ENCODE measurements around the gene NUTM1. TPM values are rescaled to one million over a fixed set of nuclear protein-coding genes. Genes with fewer than 3 reads are reported as not detected.

Gene NUTM1
- total and polyA plus RNA-seq, 2 donors from 2014 or later = not detected

DNA sequence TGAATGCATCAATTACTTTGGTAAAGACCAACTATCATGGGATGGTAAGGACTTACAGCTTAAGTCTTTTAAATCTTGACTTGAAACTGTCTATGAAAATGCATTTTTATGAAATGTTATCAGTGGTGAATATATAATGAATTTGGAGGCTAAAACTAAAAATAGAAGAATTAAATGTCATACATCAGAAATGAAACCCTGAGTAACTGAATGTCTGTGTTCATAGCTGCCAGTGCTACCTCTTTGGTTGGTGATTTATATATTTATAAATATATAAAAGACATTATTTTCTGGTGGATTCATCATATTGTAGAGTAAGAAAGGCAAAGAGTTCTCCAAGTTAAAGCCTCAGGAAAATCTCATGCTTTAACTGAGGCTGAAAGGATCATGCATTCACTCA lies 17.7 kb upstream of the NUTM1 start:
- Histone ChIP-seq H3K36me3 (ENCODE audit: control insufficient read depth in 2 of 3, insufficient read depth in 3 of 3, low read length in 3 of 3) (no peaks in the 10 kb centered on the region), H3K4me1 (ENCODE audit: control insufficient read depth in 2 of 3, insufficient read depth in 2 of 3, low read depth in 1 of 3, low read length in 3 of 3) (no peaks in the 10 kb centered on the region), H3K27me3 (ENCODE audit: control insufficient read depth, insufficient read depth, low read length) (no peaks in the 10 kb centered on the region), H3K9ac (ENCODE audit: low read length in 3 of 3) (no peak overlapping the region), H3K4me3 (ENCODE audit: low read length in 3 of 3) (no peak overlapping the region), H3K27ac (ENCODE audit: low read depth in 2 of 2, low read length in 2 of 2) (no peak overlapping the region), H3K9me3 (ENCODE audit: control insufficient read depth in 2 of 3, insufficient read depth in 1 of 3, low read length in 3 of 3) (no peaks in the 10 kb centered on the region)
- FAIRE-seq (no peak), DNase-seq (no peak)
- TF ChIP-seq, protein P1, sequence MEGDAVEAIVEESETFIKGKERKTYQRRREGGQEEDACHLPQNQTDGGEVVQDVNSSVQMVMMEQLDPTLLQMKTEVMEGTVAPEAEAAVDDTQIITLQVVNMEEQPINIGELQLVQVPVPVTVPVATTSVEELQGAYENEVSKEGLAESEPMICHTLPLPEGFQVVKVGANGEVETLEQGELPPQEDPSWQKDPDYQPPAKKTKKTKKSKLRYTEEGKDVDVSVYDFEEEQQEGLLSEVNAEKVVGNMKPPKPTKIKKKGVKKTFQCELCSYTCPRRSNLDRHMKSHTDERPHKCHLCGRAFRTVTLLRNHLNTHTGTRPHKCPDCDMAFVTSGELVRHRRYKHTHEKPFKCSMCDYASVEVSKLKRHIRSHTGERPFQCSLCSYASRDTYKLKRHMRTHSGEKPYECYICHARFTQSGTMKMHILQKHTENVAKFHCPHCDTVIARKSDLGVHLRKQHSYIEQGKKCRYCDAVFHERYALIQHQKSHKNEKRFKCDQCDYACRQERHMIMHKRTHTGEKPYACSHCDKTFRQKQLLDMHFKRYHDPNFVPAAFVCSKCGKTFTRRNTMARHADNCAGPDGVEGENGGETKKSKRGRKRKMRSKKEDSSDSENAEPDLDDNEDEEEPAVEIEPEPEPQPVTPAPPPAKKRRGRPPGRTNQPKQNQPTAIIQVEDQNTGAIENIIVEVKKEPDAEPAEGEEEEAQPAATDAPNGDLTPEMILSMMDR (IDR thresholded peaks at IDR 0.05; ENCODE audit: borderline replicate concordance, extremely low read depth, insufficient read depth) = no peak
- intact Hi-C loops (cut with DNase I) = no loop called here

- DNase-seq = no peak
- Histone ChIP-seq H3K4me1 (ENCODE audit: control insufficient read depth in 2 of 3, insufficient read depth in 2 of 3, low read depth in 1 of 3, low read length in 3 of 3) (no peaks in the 10 kb centered on the region), H3K27me3 (ENCODE audit: control insufficient read depth, insufficient read depth, low read length) (no peaks in the 10 kb centered on the region), H3K9me3 (ENCODE audit: control insufficient read depth in 2 of 3, insufficient read depth in 1 of 3, low read length in 3 of 3) (no peaks in the 10 kb centered on the region), H3K4me3 (ENCODE audit: low read length in 3 of 3) (no peak overlapping the region), H3K36me3 (ENCODE audit: control insufficient read depth in 2 of 3, insufficient read depth in 3 of 3, low read length in 3 of 3) (no peaks in the 10 kb centered on the region), H3K9ac (ENCODE audit: low read length in 3 of 3) (no peak overlapping the region), H3K27ac (ENCODE audit: low read depth in 2 of 2, low read length in 2 of 2) (no peak overlapping the region)
- intact Hi-C loops (cut with DNase I) = no loop called here
- TF ChIP-seq, protein P1 (IDR thresholded peaks at IDR 0.05; ENCODE audit: borderline replicate concordance, extremely low read depth, insufficient read depth) = no peak
- no peak for FAIRE-seq
Observed at GRCh38 chr15:34327906-34328305, 15.2 kb upstream of the NUTM1 start.

- Histone ChIP-seq H3K27ac (ENCODE audit: low read depth in 2 of 2, low read length in 2 of 2) (no peak overlapping the region), H3K9me3 (ENCODE audit: control insufficient read depth in 2 of 3, insufficient read depth in 1 of 3, low read length in 3 of 3) (no peaks in the 10 kb centered on the region), H3K9ac (ENCODE audit: low read length in 3 of 3) (no peak overlapping the region), H3K27me3 (ENCODE audit: control insufficient read depth, insufficient read depth, low read length) (no peaks in the 10 kb centered on the region), H3K4me3 (ENCODE audit: low read length in 3 of 3) (no peak overlapping the region), H3K4me1 (ENCODE audit: control insufficient read depth in 2 of 3, insufficient read depth in 2 of 3, low read depth in 1 of 3, low read length in 3 of 3) (no peaks in the 10 kb centered on the region), H3K36me3 (ENCODE audit: control insufficient read depth in 2 of 3, insufficient read depth in 3 of 3, low read length in 3 of 3) (no peaks in the 10 kb centered on the region)
- intact Hi-C loops (cut with DNase I) = no loop called here
- DNase-seq (no peak), FAIRE-seq (no peak)
- TF ChIP-seq, protein P1 (IDR thresholded peaks at IDR 0.05; ENCODE audit: borderline replicate concordance, extremely low read depth, insufficient read depth) = no peak
Observed at GRCh38 chr15:34329006-34329405, 14.1 kb upstream of the NUTM1 start.

DNA sequence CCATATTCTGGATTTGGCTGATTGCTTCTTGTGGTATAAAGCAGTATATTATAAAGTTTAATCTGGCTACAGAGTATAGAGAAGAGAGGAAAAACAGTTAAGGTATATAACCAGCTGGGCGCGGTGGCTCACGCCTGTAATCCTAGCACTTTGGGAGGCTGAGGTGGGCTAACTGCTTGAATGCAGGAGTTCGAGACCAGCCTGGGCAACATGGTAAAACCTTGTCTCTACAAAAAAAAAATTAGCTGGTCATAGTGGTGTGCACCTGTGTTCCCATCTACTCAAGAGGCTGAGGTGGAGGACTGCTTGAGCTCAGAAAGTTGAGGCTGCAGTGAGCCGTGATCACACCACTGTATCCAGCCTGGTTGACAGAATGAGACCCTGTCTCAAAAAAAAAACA lies 12.8 kb upstream of the NUTM1 start:
- Histone ChIP-seq H3K27ac (ENCODE audit: low read depth in 2 of 2, low read length in 2 of 2) (no peak overlapping the region), H3K9ac (ENCODE audit: low read length in 3 of 3) (no peak overlapping the region), H3K9me3 (ENCODE audit: control insufficient read depth in 2 of 3, insufficient read depth in 1 of 3, low read length in 3 of 3) (no peaks in the 10 kb centered on the region), H3K27me3 (ENCODE audit: control insufficient read depth, insufficient read depth, low read length) (no peaks in the 10 kb centered on the region), H3K36me3 (ENCODE audit: control insufficient read depth in 2 of 3, insufficient read depth in 3 of 3, low read length in 3 of 3) (no peaks in the 10 kb centered on the region), H3K4me3 (ENCODE audit: low read length in 3 of 3) (no peak overlapping the region), H3K4me1 (ENCODE audit: control insufficient read depth in 2 of 3, insufficient read depth in 2 of 3, low read depth in 1 of 3, low read length in 3 of 3) (no peaks in the 10 kb centered on the region)
- no peak for FAIRE-seq
- no peak for DNase-seq
- intact Hi-C loops (cut with DNase I) = no loop called here
- TF ChIP-seq, protein P1 (IDR thresholded peaks at IDR 0.05; ENCODE audit: borderline replicate concordance, extremely low read depth, insufficient read depth) = no peak
